WTC11 (cell line): ENCODE data around the gene ATXN7. TPM values are rescaled to one million over a fixed set of nuclear protein-coding genes. Genes with fewer than 3 reads are reported as not detected.
A peak's percentile ranks its signal among the peaks of the same experiment; 100 is the strongest.

Experiments
- ATAC-seq: fragments of 200-7000 bp; cut with Tn5 transposase; 2 replicates; pipeline ENCODE4 v1.10.0; 2021; ENCODE audit warnings: mild to moderate bottlenecking, moderate library complexity
- CTCF ChIA-PET: fragments of 300-600 bp; sonication (Branson Sonifier 250); formaldehyde crosslinking; loops from one replicate; lab custom pipeline; 2021; ENCODE audit warnings: antibody characterized with exemption; lab: Charles Lee
- POLR2A ChIA-PET: fragments of 350-600 bp; sonication (Branson Sonifier 250); formaldehyde crosslinking; loops from one replicate; lab custom pipeline; 2021; ENCODE audit warnings: antibody characterized with exemption; lab: Charles Lee
- DNase-seq: peaks from one replicate; pipeline ENCODE4 v3.0.0; 2021; ENCODE audit warnings: low spot score
- H3K27ac Mint-ChIP-seq: 2 replicates; pipeline ENCODE4 v1.8.0; 2021; ENCODE audit warnings: mixed read lengths
- H3K27me3 Mint-ChIP-seq: 2 replicates; pipeline ENCODE4 v1.8.0; 2021; ENCODE audit warnings: low read depth, mild to moderate bottlenecking, moderate library complexity, mixed read lengths
- H3K36me3 Mint-ChIP-seq: 2 replicates; pipeline ENCODE4 v1.8.0; 2021; ENCODE audit warnings: mixed read lengths
- H3K4me1 Mint-ChIP-seq: 2 replicates; pipeline ENCODE4 v1.8.0; 2022; ENCODE audit warnings: mixed read lengths
- H3K4me3 Mint-ChIP-seq: 2 replicates; pipeline ENCODE4 v1.8.0; 2021; ENCODE audit warnings: mild to moderate bottlenecking, moderate library complexity, mixed read lengths
- H3K9me3 Mint-ChIP-seq: 2 replicates; pipeline ENCODE4 v1.8.0; 2021; ENCODE audit warnings: mixed read lengths
- ATF1 ChIP-seq: sonication (generic); formaldehyde crosslinking; IDR thresholded peaks from 2 replicates; pipeline ENCODE4 v1.8.1; 2023; ENCODE audit warnings: mild to moderate bottlenecking, moderate library complexity, missing genetic modification reagents
- CREB1 ChIP-seq: sonication (generic); formaldehyde crosslinking; IDR thresholded peaks from 2 replicates; pipeline ENCODE4 v1.8.0; 2023; ENCODE audit warnings: mild to moderate bottlenecking, missing genetic modification reagents
- GABPB1 ChIP-seq: sonication (generic); formaldehyde crosslinking; IDR thresholded peaks from 2 replicates; pipeline ENCODE4 v1.8.1; 2023; ENCODE audit warnings: mild to moderate bottlenecking, missing genetic modification reagents
- ZNF232 ChIP-seq: sonication (generic); formaldehyde crosslinking; IDR thresholded peaks from 2 replicates; pipeline ENCODE4 v1.8.0; 2022; ENCODE audit warnings: mild to moderate bottlenecking, missing genetic modification reagents
- ZNF423 ChIP-seq: fragments of 250-450 bp; sonication (Bioruptor Pico); IDR thresholded peaks from 2 replicates; pipeline ENCODE4 v2.1.2; 2022; ENCODE audit warnings: mild to moderate bottlenecking, moderate library complexity
- total RNA-seq: library from RNA; stranded (reverse); gene quantifications from 3 replicates; pipeline ENCODE4 v1.2.3, GENCODE V29; 2021
- TF ChIP-seq, protein P1 (sequence below): fragments of 250-450 bp; sonication (Bioruptor Pico); IDR thresholded peaks from 2 replicates; pipeline ENCODE4 v1.9.0; 2021; ENCODE audit warnings: mild to moderate bottlenecking, borderline replicate concordance
- TF ChIP-seq, protein P2 (sequence below): sonication (generic); formaldehyde crosslinking; IDR thresholded peaks from 2 replicates; pipeline ENCODE4 v1.8.0; 2022; ENCODE audit warnings: missing genetic modification reagents
- TF ChIP-seq, protein P3 (sequence below): sonication (generic); formaldehyde crosslinking; IDR thresholded peaks from 2 replicates; pipeline ENCODE4 v1.8.0; 2023; ENCODE audit warnings: missing genetic modification reagents
- TF ChIP-seq, protein P4 (sequence below): sonication (generic); formaldehyde crosslinking; IDR thresholded peaks from 2 replicates; pipeline ENCODE4 v1.8.1; 2022; ENCODE audit warnings: mild to moderate bottlenecking, missing genetic modification reagents, moderate library complexity, borderline replicate concordance
- TF ChIP-seq, protein P5 (sequence below): fragments of 250-450 bp; sonication (Bioruptor Pico); IDR thresholded peaks from 2 replicates; pipeline ENCODE4 v1.9.0; 2021; ENCODE audit warnings: moderate library complexity, mild to moderate bottlenecking, inconsistent platforms, borderline replicate concordance
- TF ChIP-seq, protein P6 (sequence below): fragments of 200-600 bp; IDR thresholded peaks from 2 replicates; pipeline ENCODE4 v1.8.0; 2022; ENCODE audit warnings: antibody characterized with exemption

ATXN7 gene
- total RNA-seq, 1 experiment from 2014 or later = 11.7 TPM

DNA sequence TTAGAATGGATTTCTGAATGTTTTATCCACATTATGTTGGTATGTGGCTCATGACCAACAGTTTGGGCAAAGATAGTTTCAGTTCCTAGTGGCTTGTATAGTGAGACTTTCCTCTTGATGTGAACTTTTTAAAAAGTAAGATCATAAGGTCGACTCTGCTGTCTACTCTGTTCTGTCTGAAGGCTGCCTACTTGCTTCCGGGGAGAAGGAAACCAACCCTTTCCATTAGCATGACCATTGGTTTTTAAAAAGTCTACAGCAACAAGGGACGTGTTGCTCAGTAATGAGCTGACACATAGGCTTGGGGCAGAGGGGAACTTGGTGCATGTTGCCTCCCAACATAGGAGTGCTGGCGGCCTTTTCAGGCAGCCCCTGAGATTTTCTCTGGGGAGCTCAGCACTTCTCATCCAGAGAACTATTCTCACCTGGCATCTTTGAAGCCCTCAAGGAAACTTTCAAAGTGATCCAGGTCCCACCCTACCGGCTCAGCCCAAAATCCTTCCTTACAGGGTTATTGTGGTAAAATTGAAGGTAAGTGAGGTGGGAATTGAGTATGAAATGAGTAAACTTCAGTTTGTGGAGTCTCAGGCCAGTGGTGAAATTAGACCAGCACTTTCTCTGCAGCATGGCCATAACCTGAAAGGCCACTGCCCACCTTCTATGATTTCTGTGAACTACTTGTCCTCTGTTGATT, 129.0 kb downstream of the ATXN7 start:
- peaks cover 57% of the 10 kb centered on the region for H3K36me3 Mint-ChIP-seq
- CTCF ChIA-PET = interaction anchor here (0.9 to 6.0 kb wide), 12 partner anchors 10 to 174 kb away, joined by 3 to 36 read pairs (median 4); partner anchors contain the start of gene C3orf49
- no peaks in the 10 kb centered on the region for H3K27me3 Mint-ChIP-seq
- DNase-seq (no peak), ATAC-seq (no peak)
- H3K27ac Mint-ChIP-seq = peak overlapping the region; percentile 4; the same call in 1 of the 2 replicates
- TF ChIP-seq, protein P1, sequence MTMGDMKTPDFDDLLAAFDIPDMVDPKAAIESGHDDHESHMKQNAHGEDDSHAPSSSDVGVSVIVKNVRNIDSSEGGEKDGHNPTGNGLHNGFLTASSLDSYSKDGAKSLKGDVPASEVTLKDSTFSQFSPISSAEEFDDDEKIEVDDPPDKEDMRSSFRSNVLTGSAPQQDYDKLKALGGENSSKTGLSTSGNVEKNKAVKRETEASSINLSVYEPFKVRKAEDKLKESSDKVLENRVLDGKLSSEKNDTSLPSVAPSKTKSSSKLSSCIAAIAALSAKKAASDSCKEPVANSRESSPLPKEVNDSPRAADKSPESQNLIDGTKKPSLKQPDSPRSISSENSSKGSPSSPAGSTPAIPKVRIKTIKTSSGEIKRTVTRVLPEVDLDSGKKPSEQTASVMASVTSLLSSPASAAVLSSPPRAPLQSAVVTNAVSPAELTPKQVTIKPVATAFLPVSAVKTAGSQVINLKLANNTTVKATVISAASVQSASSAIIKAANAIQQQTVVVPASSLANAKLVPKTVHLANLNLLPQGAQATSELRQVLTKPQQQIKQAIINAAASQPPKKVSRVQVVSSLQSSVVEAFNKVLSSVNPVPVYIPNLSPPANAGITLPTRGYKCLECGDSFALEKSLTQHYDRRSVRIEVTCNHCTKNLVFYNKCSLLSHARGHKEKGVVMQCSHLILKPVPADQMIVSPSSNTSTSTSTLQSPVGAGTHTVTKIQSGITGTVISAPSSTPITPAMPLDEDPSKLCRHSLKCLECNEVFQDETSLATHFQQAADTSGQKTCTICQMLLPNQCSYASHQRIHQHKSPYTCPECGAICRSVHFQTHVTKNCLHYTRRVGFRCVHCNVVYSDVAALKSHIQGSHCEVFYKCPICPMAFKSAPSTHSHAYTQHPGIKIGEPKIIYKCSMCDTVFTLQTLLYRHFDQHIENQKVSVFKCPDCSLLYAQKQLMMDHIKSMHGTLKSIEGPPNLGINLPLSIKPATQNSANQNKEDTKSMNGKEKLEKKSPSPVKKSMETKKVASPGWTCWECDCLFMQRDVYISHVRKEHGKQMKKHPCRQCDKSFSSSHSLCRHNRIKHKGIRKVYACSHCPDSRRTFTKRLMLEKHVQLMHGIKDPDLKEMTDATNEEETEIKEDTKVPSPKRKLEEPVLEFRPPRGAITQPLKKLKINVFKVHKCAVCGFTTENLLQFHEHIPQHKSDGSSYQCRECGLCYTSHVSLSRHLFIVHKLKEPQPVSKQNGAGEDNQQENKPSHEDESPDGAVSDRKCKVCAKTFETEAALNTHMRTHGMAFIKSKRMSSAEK (CRISPR knock-in tag) = no peak
- TF ChIP-seq, protein P2, sequence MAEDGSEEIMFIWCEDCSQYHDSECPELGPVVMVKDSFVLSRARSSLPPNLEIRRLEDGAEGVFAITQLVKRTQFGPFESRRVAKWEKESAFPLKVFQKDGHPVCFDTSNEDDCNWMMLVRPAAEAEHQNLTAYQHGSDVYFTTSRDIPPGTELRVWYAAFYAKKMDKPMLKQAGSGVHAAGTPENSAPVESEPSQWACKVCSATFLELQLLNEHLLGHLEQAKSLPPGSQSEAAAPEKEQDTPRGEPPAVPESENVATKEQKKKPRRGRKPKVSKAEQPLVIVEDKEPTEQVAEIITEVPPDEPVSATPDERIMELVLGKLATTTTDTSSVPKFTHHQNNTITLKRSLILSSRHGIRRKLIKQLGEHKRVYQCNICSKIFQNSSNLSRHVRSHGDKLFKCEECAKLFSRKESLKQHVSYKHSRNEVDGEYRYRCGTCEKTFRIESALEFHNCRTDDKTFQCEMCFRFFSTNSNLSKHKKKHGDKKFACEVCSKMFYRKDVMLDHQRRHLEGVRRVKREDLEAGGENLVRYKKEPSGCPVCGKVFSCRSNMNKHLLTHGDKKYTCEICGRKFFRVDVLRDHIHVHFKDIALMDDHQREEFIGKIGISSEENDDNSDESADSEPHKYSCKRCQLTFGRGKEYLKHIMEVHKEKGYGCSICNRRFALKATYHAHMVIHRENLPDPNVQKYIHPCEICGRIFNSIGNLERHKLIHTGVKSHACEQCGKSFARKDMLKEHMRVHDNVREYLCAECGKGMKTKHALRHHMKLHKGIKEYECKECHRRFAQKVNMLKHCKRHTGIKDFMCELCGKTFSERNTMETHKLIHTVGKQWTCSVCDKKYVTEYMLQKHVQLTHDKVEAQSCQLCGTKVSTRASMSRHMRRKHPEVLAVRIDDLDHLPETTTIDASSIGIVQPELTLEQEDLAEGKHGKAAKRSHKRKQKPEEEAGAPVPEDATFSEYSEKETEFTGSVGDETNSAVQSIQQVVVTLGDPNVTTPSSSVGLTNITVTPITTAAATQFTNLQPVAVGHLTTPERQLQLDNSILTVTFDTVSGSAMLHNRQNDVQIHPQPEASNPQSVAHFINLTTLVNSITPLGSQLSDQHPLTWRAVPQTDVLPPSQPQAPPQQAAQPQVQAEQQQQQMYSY = no peak
- TF ChIP-seq ATF1 (CRISPR knock-in tag) (no peak), GABPB1 (CRISPR knock-in tag) (no peak), ZNF232 (CRISPR knock-in tag) (no peak), CREB1 (CRISPR knock-in tag) (no peak)
- TF ChIP-seq, protein P3, sequence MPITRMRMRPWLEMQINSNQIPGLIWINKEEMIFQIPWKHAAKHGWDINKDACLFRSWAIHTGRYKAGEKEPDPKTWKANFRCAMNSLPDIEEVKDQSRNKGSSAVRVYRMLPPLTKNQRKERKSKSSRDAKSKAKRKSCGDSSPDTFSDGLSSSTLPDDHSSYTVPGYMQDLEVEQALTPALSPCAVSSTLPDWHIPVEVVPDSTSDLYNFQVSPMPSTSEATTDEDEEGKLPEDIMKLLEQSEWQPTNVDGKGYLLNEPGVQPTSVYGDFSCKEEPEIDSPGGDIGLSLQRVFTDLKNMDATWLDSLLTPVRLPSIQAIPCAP (CRISPR knock-in tag) = no peak
- TF ChIP-seq, protein P4, sequence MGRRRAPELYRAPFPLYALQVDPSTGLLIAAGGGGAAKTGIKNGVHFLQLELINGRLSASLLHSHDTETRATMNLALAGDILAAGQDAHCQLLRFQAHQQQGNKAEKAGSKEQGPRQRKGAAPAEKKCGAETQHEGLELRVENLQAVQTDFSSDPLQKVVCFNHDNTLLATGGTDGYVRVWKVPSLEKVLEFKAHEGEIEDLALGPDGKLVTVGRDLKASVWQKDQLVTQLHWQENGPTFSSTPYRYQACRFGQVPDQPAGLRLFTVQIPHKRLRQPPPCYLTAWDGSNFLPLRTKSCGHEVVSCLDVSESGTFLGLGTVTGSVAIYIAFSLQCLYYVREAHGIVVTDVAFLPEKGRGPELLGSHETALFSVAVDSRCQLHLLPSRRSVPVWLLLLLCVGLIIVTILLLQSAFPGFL = no peak
- TF ChIP-seq, protein P5, sequence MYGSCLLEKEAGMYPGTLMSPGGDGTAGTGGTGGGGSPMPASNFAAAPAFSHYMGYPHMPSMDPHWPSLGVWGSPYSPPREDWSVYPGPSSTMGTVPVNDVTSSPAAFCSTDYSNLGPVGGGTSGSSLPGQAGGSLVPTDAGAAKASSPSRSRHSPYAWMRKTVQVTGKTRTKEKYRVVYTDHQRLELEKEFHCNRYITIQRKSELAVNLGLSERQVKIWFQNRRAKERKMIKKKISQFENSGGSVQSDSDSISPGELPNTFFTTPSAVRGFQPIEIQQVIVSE (CRISPR knock-in tag) = no peak
- peaks cover 15% of the 10 kb centered on the region for H3K4me1 Mint-ChIP-seq
- H3K9me3 Mint-ChIP-seq = no peaks in the 10 kb centered on the region
- no peak overlapping the region for H3K4me3 Mint-ChIP-seq
- POLR2A ChIA-PET = no interaction called here

DNA sequence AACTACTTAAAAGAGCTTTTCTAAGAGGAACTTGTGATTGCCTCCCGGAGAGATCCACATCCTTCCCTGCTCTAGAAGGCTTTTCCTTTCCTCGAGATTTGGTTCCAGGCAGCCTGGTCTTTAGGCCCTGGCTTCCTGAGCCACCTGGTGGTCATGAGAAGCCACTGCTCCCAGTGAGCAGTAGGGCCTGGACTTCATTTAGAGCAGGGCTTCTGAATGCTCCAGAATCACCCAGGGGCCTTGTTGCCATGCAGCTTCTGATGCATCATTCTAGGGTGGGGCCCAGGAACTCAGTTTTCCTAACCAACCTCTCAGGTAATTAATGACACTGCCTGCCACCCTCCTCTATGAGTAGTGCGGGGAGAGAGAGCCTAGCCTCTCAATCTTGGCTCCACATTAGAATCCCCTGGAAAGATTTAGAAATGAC, 130.0 kb downstream of the ATXN7 start:
- POLR2A ChIA-PET = no interaction called here
- H3K9me3 Mint-ChIP-seq = no peaks in the 10 kb centered on the region
- H3K36me3 Mint-ChIP-seq = peaks cover 54% of the 10 kb centered on the region
- no peak overlapping the region for H3K4me3 Mint-ChIP-seq
- no peak for TF ChIP-seq ZNF423 (CRISPR knock-in tag)
- TF ChIP-seq, protein P6, sequence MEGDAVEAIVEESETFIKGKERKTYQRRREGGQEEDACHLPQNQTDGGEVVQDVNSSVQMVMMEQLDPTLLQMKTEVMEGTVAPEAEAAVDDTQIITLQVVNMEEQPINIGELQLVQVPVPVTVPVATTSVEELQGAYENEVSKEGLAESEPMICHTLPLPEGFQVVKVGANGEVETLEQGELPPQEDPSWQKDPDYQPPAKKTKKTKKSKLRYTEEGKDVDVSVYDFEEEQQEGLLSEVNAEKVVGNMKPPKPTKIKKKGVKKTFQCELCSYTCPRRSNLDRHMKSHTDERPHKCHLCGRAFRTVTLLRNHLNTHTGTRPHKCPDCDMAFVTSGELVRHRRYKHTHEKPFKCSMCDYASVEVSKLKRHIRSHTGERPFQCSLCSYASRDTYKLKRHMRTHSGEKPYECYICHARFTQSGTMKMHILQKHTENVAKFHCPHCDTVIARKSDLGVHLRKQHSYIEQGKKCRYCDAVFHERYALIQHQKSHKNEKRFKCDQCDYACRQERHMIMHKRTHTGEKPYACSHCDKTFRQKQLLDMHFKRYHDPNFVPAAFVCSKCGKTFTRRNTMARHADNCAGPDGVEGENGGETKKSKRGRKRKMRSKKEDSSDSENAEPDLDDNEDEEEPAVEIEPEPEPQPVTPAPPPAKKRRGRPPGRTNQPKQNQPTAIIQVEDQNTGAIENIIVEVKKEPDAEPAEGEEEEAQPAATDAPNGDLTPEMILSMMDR = peak; percentile 73
- DNase-seq (peak; percentile 72), ATAC-seq (peak; percentile 98)
- H3K27me3 Mint-ChIP-seq = no peaks in the 10 kb centered on the region
- CTCF ChIA-PET = interaction anchor here (0.6 to 6.0 kb wide), 14 partner anchors 9 to 175 kb away, joined by 3 to 36 read pairs (median 4); partner anchors contain the start of gene C3orf49
- H3K27ac Mint-ChIP-seq = no peak overlapping the region; the same call in 1 of the 2 replicates
- peaks cover 15% of the 10 kb centered on the region for H3K4me1 Mint-ChIP-seq
